Stimulated activated CD4-positive, alpha-beta T cell treated with anti-CD3 and anti-CD28 coated beads, Interleukin-15, amount 100 ng/mL, for 1 hour (primary cell): ENCODE measurements around the gene MCRIP2.

Experiments
- DNase-seq, 2 donors: peaks; one replicate each; pipeline ENCODE4 v3.0.0-alpha.2; 2020; ENCODE audit warnings: low read depth in 1 of 2, low spot score in 1 of 2

The MCRIP2 gene

DNA sequence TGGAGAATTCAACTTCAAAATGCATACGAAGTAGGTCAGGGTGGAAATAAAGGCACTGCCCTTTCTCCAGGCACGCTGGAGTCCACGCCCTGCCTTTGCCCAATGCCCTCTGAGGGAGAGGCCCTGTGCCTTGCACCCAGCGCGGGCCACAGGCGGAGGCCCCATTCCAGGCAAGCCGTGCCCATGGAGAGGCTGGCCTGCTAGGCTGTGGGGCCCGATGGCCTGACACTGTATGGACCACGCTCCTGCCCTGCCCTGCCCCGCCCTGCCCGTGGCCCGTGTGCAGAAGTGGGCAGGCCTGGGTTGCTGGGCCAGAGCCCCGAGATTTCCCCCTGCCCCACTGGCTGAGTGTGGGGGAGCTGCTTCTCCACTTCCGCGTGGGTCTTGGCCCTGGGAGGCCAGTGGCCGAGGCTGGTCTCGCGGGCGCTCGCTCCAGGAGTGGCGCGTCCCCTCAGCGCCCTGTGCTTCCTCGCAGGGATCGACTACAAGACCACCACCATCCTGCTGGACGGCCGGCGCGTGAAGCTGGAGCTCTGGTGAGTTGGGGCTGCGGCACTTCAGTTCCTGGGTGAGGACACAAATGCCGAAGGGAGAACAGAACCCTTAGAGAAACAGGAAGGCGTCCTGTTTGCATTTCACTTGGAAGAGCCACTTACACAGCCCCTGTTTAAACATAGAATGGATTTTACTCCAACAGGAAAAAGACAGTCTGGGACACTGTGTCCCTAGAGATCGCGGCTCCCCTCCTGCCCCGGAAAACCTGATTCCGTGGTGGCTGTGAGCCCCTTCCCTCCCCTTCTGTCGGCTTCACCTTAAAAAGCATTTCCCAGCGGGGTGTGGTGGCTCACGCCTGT lies 24.7 kb upstream of the MCRIP2 start:
- DNase-seq: no peak

DNA sequence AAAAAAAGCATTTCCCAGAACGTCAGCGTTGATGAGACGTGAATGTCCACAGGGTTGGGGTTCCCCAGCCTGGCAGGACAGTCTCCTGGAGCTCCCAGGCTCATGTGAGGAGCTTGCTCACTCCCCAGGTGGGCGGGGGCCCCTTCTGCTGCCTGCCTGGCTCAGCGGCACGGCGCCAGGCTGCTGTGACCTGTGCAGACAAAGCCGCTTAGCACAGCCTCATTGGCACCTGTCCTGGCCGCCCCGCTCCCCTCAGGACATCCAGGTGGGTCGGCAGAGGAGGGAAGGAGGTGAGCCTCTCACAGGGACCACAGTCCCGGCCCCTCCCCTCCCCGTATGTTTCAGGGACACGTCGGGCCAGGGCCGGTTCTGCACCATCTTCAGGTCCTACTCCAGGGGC lies 23.8 kb upstream of the MCRIP2 start:
- no peak for DNase-seq

DNA sequence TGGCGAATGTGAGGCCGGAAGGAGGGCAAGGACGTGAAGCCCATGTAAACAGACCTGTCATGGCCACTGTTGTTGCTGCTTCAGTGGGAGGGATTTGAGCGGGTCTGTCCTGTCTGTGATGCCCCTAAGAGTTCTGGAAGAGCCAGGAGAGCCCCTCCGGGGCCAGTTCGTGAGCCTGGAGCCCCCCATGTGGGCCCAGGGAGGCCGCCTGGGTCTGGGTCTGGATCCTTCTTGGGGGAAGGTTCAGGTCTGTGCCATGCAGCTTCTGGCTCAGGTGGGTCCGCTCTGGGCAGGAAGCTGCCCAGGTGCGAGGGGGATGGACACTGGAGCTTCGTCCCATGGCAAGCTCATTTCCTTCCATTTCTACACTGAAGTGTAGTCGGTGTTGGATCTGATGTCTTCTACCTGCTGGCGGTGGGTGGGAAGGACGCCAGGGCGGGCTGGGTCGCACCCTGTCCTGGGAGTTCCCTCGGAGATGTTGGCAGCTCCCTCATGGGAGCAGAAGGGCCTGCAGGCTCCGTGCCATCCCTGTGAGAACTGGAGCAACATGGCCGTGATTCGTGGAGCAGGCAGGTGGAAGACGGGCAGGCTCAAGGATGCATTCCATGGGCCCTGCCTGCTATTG lies 22.0 kb upstream of the MCRIP2 start:
- no peak for DNase-seq

DNA sequence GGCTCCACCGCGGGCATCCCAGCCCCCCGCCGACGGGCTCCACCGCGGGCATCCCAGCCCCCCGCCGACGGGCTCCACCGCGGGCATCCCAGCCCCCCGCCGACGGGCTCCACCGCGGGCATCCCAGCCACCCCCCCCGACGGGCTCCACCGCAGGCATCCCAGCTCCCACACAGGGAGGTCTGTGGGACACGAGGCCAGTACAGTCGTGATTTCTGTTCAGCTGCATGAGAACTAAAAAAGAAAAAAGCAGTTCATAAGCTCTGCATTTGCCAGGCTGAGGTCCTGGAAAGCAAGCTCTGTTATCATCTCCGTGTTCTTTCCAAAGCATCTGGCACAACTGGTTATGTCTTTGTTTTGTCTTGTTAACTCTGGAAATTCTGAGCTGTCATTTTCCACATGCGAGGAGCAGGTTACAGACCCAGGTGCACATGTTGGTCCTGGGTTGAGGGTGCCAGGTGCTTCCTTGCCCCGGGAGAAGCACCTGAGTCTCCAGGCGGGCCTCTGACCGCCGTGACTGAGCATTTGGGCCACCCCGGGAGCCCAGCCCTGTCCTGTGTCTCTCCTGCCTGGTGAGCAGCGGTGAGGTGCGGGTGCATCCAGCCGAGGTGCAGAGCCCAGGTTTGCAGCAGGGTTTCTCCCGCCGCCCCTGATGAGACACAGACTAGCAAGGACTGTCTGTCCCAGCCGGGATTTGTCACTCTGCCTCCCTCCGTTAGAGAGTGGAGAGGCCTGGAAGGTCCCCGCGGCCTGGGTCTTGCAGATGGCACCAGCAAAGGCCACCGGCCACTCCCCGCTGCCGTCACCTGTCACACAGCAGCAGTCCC lies 20.7 kb upstream of the MCRIP2 start:
- DNase-seq: no peak

DNA sequence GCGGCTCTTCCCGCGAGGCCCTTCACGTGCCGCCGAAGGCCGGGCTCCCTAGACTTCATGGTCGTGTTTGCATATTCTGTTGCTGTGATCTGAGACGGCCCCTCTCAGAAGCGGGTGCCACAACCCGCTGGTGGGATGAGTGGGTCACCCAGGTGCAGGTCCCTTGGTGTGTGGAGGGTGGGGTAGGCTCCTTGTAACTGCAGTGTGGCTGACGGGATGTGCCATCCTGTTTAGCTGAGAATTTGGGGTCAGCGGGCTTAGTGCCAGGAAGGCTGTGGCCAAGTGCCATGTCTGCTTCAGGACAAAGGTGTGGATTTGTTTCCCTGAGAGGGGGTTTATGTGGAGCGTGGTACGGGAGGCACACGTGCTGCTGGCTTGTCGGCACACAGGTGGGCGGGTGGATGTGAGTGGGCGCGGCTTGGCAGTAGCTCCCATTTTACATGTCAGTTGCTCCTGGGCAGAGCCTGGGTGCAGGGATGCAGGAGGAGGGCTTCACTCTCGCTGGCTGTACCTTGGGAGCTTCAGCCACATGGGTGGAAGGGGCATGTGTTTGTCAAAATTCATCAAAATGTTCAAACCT lies 20.0 kb upstream of the MCRIP2 start:
- no peak for DNase-seq

DNA sequence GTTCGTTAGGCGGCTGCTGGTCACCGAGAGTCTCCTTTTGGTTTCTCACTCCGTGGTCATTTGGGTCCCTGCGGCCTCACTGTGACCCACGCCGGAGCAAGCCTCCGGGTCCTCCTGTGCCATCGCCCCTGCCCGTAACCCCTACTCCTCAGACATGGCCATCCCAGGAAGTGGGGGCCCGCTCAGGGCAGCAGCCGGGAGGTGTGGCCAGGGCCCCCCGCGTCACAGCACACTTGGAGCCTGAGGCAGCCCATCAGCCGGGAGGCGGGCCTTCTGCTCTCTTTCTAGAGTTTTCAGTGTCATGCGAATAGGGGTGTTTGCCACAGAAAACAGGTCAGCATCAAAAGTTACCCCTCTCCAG lies 18.7 kb upstream of the MCRIP2 start:
- DNase-seq: no peak

DNA sequence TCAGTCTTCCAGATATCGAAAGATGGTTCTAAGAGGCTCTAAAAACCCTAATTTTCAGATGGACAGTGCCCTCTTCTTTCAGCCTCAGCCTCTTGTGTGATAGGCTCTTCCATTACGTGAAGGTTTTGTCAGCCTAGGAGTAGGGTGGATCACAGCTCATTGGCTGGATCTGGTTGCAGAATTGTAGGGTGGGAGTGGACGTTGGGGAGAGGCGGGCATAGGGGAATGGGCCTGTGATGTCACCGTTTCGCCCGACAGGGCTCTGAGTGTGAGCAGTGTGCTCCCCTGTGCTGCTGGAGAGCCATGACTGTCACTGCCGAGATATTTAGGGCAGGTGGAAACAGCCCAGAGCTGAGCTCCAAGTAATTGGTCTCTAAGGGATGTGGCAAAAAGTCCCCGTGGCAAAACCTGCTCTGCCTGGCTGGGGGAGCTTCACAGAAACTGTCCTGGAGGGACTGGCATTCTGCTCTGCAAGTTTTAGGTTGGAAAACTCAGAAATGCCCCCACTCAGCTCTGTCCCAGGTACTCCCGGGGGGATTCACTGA lies 17.0 kb upstream of the MCRIP2 start:
- DNase-seq: no peak

DNA sequence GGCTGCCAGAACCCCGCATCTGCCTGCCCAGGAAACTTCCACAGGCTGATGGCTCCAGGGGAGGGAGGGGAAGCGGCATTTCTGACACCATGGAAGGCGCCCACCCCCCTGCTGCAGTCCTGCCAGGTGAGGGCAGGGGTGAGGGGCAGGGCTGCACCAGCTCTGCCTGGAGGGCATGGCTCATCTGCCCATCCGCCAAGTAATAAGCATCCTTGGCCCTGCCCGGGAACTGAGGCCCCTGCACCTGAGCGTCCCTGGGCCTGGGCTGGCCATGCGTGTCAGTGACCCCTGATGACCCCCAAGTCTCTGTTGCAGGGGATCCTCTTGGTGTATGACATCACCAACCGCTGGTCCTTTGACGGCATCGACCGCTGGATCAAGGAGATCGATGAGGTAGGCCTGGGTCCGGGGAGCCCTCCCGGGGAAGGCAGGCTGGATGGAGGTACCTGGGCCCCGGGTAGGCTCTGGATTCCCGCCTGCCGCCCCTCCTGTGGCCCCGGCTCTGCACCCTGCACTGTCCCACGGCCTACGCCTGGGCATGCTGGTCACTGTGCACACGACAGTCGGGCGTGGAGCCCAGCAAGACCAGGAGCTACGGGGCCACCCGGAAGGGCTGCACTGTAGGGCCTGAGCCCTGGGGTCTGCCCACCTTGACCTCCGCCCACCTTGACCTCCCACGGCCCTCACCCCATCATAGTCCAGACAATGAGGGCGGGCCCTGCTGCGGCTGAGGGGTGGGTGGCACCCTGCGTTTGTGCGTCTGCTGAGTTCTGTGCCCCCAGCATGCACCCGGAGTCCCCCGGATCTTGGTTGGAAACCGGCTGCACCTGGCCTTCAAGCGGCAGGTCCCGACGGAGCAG lies 16.3 kb upstream of the MCRIP2 start:
- DNase-seq: no peak

DNA sequence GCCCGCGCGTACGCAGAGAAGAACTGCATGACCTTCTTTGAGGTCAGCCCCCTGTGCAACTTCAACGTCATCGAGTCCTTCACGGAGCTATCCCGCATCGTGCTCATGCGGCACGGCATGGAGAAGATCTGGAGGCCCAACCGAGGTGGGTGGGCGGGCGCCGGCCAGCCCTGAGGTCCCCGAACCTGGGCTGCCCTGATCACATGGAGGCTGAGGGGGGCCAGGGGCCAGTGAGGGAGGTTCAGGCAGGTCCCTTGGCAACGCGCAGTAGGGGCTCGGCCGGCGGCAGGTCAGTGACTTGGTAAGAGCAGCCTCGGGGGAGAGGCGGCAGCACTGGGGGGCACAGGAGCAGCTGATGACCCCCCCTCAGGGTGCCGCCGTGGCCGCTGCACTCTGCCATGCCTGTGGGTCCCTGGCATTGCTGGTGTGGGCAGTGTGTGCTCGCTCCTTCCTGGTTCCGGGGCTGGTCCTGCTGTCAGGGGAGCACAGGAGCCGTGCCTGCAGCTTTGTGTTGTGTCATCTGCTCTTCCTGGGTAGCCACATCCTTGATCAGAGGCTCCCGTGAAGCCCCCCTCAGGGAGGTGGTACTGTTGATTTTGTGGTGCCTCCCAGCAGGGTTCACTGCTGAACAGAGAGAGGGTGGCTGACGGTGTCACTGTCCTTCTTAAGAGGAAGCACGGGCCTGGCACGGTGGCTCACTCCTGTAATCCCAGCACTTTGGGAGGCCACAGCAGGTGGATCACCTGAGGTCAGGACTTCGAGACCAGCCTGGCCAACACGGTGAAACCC lies 15.5 kb upstream of the MCRIP2 start:
- DNase-seq: no peak

DNA sequence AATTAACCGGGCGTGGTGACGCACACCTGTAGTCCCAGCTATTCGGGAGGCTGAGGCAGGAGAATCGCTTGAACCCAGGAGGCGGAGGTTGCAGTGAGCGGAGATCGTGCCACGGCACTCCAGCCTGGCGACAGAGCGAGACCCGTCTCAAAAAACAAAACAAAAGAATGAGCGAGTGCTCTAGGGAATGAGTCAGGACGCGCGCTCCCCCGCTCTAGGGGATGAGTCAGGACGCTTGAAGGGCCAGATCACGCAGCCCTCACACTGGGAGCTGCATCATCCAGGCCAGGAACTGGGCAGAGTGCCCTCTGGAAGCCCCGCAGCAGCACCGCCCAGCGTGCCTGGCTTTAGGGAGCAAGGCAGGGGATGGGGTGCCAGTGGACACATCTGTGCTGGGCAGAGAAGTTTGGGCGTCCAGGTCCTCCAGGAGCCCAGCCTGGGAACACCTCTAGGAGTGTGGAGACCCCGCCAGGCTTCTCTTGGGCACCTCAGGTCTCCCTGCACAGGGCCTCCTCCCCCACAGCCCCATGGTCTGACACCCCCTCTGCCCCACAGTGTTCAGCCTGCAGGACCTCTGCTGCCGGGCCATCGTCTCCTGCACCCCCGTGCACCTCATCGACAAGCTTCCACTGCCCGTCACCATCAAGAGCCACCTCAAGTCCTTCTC lies 14.7 kb upstream of the MCRIP2 start:
- DNase-seq: no peak

DNA sequence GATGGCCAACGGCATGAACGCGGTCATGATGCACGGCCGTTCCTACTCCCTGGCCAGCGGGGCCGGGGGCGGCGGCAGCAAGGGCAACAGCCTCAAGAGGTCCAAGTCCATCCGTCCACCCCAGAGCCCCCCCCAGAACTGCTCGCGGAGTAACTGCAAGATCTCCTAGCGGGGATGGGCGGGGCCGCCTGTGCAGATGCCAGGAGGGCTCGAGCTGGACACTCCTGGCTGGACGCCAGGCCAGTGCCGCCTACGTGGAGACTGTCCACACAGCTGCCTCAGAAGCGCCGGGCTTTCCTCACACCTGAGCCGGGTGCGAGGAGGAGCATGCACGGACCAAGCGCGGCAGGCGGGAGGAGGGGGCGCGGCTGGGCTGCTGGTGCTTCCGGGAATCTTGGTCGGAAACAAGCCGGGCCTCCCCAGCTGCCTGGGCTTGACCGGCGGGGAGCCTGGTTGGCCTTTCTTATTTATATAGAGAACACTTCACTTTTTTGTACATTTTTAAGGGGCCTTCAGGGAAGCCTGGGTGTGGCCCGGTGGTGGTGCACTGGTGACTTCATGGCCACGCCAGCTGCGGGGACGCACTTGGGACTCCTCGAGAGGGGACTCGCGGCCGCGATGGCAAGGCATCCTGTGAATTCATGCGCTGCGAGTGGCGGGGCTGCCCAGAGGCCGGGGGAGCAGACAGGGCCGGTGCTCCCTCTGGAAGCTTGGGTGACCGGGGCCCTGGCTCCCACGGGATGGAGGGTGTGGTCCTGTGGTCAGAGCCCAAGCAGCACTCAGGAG lies 14.0 kb upstream of the MCRIP2 start:
- DNase-seq: no peak

DNA sequence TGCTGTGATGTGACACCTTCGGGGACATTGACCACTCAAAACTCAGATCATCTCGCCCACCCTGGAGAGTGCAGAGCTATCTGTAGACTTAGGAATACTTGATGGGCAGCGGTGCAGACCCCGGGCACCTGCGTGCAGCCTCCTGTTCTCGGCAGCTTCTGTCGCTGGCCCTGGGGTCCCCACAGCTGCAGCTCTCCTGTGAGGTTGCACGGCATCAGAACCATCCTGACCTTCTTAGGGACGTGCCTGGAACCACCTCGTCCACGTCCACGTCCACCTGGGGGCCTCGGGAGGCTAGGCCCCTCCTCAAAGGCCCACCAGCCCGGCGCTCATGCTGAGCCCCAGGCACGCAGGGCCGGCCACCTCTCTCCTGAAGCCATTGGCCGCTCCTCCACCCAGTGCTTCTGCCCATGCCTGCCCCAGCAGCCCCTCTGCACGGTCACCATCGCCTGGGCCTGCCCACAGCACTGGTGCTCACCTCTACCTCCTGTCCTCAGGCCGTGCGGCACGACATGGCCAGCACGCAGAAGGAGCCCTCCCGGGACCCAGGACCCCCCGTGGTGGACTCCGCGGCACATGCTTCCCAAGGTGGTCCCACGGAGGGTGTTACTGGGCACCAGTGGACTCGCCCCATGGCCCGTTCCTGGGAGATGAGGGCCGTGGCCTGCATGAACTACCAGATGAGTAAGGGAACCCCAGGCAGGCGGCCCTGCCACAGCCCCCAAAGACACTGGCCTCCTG lies 13.1 kb upstream of the MCRIP2 start:
- no peak for DNase-seq

DNA sequence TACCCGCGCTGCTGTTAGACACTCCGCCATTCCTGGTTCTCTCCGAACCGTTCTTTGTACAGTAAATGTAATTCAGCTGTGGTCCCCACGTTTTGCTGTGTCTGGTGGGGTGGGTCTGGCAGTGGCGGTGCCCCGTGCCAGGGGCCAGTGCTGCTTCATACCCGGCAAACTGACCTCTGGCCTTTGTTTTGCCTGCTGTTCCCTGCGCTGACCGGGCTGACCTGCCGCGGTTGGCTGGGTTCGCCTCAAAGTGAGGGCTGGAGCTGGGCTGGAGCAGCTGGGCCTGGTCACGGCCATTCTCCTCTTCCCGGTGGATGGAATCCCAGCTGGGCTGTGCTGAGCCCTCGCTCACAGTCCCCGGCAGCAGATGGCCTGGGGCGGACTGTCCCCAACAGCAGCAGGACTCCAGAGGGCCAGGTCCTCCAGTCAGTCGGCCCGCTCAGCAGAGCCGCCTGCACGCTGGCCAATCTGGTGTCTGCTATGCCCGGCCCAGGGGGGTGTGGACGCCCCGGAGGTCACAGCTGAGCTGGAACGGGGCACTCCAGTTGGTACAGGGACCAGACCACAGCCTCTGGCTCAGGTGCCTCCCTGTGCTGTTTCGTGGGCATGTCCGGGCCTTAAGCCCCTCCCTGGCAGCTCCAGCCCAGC lies 12.3 kb upstream of the MCRIP2 start:
- no peak for DNase-seq

DNA sequence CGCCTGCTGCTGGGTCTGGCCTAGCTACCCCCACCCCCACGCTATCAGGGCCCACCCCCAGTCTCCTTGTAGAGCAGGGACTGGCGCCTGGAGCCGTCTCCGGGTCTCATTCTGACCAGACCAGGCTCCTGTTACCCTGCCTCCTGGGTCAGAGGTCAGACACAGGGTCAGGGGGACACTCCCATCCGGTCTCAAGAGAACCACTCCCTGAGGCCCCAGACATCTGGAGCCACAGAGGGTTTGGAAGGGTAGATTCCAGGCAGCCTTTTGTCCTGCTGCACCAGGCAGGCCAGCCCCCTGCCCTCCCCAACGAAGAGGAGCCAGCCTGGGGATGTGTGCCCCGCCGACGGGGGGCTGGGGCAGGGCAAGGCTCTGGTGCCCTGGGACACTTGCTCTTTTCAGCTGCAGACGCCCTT lies 11.8 kb upstream of the MCRIP2 start:
- DNase-seq: no peak

DNA sequence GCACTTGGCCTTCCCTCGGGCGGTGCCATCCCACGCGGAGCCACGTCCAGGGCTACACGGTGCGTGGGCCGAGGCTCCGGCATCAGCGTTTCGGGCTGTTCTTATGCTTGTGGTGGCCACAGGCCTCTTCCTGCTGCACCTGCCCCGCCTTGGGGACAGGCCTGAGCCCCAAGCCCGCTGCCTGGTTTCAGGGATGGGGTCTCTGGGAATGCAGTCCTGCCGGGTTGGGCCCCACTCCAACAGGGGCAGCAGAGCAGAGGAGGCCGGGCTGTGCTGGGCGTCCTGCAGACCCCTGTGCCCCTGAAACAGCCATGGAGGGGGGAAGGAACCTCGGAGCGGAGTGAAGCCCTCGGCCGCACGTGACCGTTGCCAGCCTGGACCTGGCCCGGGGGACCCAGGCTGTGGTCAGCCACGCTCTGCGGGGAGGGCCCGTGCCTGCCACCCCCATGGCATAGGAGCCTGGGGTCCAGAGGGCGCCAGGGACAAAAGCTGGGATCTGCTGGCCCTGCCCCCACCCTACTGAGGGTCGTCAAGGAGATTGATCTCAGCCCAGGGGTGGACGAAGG lies 11.3 kb upstream of the MCRIP2 start:
- DNase-seq: no peak

DNA sequence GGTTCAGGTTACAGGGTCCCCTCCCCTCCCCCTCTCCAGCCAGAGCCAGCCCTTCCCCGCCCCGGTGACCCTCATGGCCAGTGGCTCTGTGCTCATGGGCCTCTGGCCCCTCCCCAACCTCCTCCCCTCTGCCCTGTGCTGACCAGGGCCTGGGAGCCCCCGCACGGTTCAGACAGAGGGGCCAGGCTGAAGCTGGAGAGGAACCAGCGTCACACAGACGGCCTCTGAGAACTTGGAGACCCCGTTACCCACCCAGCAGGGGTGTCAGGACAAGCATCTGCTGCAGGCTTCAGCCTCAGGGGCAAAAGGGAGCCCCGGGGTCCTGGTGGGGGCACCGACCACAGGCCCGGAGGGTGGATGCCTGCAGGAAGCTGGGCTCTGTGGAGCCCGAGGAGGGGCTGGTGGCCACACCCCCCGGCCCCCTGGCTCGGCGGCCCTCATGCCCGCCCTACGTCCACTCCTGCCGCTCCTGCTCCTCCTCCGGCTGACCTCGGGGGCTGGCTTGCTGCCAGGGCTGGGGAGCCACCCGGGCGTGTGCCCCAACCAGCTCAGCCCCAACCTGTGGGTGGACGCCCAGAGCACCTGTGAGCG lies 10.7 kb upstream of the MCRIP2 start, which contains the start of gene WFIKKN1:
TSS of gene WFIKKN1 (plus strand) at position 171 of the 591 bp plus-strand sequence. CDS start at position 440, 269 bp downstream.
- no peak for DNase-seq
